ENCODE data around the gene INTS14. TPM values are rescaled to one million over a fixed set of nuclear protein-coding genes. Genes with fewer than 3 reads are reported as not detected.

The INTS14 gene
- total RNA-seq, 2 donors from 2014 or later: 36.8 to 39.7 TPM

- DNase-seq (ENCODE audit: low spot score) (no peak), ATAC-seq (ENCODE audit: insufficient number of reproducible peaks, low FRiP score, low read depth) (no peak)
- H3K4me1 ChIP-seq (ENCODE audit: control insufficient read depth in 1 of 2, low read depth in 2 of 2): no peaks in the 10 kb centered on the region
- no peak overlapping the region for H3K4me3 ChIP-seq
- no peaks in the 10 kb centered on the region for H3K9me3 ChIP-seq
- no peak overlapping the region for H3K27ac ChIP-seq
- TF ChIP-seq, protein P1, sequence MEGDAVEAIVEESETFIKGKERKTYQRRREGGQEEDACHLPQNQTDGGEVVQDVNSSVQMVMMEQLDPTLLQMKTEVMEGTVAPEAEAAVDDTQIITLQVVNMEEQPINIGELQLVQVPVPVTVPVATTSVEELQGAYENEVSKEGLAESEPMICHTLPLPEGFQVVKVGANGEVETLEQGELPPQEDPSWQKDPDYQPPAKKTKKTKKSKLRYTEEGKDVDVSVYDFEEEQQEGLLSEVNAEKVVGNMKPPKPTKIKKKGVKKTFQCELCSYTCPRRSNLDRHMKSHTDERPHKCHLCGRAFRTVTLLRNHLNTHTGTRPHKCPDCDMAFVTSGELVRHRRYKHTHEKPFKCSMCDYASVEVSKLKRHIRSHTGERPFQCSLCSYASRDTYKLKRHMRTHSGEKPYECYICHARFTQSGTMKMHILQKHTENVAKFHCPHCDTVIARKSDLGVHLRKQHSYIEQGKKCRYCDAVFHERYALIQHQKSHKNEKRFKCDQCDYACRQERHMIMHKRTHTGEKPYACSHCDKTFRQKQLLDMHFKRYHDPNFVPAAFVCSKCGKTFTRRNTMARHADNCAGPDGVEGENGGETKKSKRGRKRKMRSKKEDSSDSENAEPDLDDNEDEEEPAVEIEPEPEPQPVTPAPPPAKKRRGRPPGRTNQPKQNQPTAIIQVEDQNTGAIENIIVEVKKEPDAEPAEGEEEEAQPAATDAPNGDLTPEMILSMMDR (IDR thresholded peaks at IDR 0.05): no peak
- H3K27me3 ChIP-seq (replicated peaks; ENCODE audit: insufficient read depth): no peaks in the 10 kb centered on the region
- no peaks in the 10 kb centered on the region for H3K36me3 ChIP-seq
Observed at GRCh38 chr15:65631503-65631902, 20.6 kb upstream of the INTS14 start.

- H3K4me1 ChIP-seq (ENCODE audit: control insufficient read depth in 1 of 2, low read depth in 2 of 2): no peaks in the 10 kb centered on the region
- no peak overlapping the region for H3K27ac ChIP-seq
- no peak overlapping the region for H3K4me3 ChIP-seq
- H3K36me3 ChIP-seq: no peaks in the 10 kb centered on the region
- DNase-seq (ENCODE audit: low spot score) (no peak), ATAC-seq (ENCODE audit: insufficient number of reproducible peaks, low FRiP score, low read depth) (no peak)
- H3K9me3 ChIP-seq: no peaks in the 10 kb centered on the region
- H3K27me3 ChIP-seq (replicated peaks; ENCODE audit: insufficient read depth): no peaks in the 10 kb centered on the region
- TF ChIP-seq, protein P1 (IDR thresholded peaks at IDR 0.05): no peak
Observed at GRCh38 chr15:65630760-65631159, 19.8 kb upstream of the INTS14 start.

- Histone ChIP-seq H3K27me3 (replicated peaks; ENCODE audit: insufficient read depth) (no peaks in the 10 kb centered on the region), H3K4me1 (ENCODE audit: control insufficient read depth in 1 of 2, low read depth in 2 of 2) (no peaks in the 10 kb centered on the region), H3K27ac (no peak overlapping the region), H3K36me3 (no peaks in the 10 kb centered on the region), H3K9me3 (no peaks in the 10 kb centered on the region), H3K4me3 (no peak overlapping the region)
- DNase-seq (ENCODE audit: low spot score): no peak
- ATAC-seq (ENCODE audit: insufficient number of reproducible peaks, low FRiP score, low read depth): no peak
- TF ChIP-seq, protein P1 (IDR thresholded peaks at IDR 0.05): no peak
Observed at GRCh38 chr15:65629548-65629947, 18.6 kb upstream of the INTS14 start.

DNA sequence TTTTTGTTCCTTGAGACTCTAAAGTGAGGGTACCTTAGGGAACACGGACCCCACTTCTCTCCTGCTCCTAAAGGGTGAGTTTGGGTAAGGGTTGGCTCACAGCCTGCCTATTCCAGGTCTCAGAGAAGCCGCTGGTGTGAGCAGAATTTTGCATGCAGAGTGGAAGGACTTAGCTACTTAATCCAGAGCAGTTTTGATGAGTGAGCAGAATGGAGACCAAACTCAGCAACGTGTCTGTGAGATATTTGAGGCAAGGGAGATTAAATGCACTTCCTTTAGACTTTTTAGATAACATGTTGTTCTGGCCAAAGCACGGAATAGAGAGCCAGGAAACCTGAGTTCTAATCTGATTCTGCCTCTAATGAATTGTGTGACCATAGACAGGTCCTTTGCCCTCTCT lies 15.9 kb upstream of the INTS14 start:
- Histone ChIP-seq H3K27me3 (replicated peaks; ENCODE audit: insufficient read depth) (no peaks in the 10 kb centered on the region), H3K9me3 (no peaks in the 10 kb centered on the region), H3K27ac (no peak overlapping the region), H3K4me1 (ENCODE audit: control insufficient read depth in 1 of 2, low read depth in 2 of 2) (no peaks in the 10 kb centered on the region), H3K4me3 (no peak overlapping the region), H3K36me3 (no peaks in the 10 kb centered on the region)
- TF ChIP-seq, protein P1 (IDR thresholded peaks at IDR 0.05): no peak
- DNase-seq (ENCODE audit: low spot score): no peak
- ATAC-seq (ENCODE audit: insufficient number of reproducible peaks, low FRiP score, low read depth): no peak

DNA sequence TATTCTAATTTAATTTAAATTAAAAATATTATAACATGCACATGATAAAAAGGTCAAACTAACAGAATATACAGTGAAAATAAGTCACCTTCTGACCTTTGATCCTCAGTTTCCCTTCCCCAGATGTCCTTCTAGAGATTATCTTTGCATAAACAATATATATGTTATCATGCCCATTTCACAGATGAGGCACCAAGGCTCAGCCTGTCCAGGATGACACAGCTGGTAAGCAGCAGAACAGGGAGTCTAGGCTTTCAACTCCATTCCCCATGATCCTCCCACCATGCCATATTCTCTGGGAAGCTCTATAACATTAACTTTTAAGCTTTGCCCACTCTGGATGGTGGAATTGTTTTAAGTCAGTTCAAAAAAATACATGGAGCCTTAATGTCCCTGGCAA lies 12.2 kb upstream of the INTS14 start:
- Histone ChIP-seq H3K27me3 (replicated peaks; ENCODE audit: insufficient read depth) (no peaks in the 10 kb centered on the region), H3K36me3 (no peaks in the 10 kb centered on the region), H3K4me1 (ENCODE audit: control insufficient read depth in 1 of 2, low read depth in 2 of 2) (no peaks in the 10 kb centered on the region), H3K27ac (no peak overlapping the region), H3K9me3 (no peaks in the 10 kb centered on the region), H3K4me3 (no peak overlapping the region)
- DNase-seq (ENCODE audit: low spot score) (no peak), ATAC-seq (ENCODE audit: insufficient number of reproducible peaks, low FRiP score, low read depth) (no peak)
- TF ChIP-seq, protein P1 (IDR thresholded peaks at IDR 0.05): no peak

All from thoracic aorta (tissue), 2 donors.